IPS-15b (cell line): ENCODE data around the gene TCEAL7.
"Not testable (repeated sequence)": the region's sequence is repeated elsewhere in the genome, so short reads cannot be mapped to it uniquely, and the experiment has no call there.

ENCODE experiments used
- H3K27me3 ChIP-seq: one replicate; pipeline ENCODE4 v1.6.1; 2013; ENCODE audit warnings: low read length; ENCODE audit not compliant: control insufficient read depth, insufficient read depth
- H3K36me3 ChIP-seq: one replicate; pipeline ENCODE4 v1.6.1; 2013; ENCODE audit warnings: low read length; ENCODE audit not compliant: control insufficient read depth, insufficient read depth
- H3K4me1 ChIP-seq: one replicate; pipeline ENCODE4 v1.6.1; 2013; ENCODE audit warnings: mild to moderate bottlenecking, low read length; ENCODE audit not compliant: control insufficient read depth, insufficient read depth
- H3K4me3 ChIP-seq: one replicate; pipeline ENCODE4 v1.5.1; 2013; ENCODE audit warnings: low read depth, low read length
- H3K9ac ChIP-seq: one replicate; pipeline ENCODE4 v1.6.1; 2013; ENCODE audit warnings: low read depth, mild to moderate bottlenecking, low read length
- H3K9me3 ChIP-seq: one replicate; pipeline ENCODE4 v1.6.1; 2013; ENCODE audit warnings: mild to moderate bottlenecking, low read length; ENCODE audit not compliant: control insufficient read depth, insufficient read depth

The TCEAL7 gene

DNA sequence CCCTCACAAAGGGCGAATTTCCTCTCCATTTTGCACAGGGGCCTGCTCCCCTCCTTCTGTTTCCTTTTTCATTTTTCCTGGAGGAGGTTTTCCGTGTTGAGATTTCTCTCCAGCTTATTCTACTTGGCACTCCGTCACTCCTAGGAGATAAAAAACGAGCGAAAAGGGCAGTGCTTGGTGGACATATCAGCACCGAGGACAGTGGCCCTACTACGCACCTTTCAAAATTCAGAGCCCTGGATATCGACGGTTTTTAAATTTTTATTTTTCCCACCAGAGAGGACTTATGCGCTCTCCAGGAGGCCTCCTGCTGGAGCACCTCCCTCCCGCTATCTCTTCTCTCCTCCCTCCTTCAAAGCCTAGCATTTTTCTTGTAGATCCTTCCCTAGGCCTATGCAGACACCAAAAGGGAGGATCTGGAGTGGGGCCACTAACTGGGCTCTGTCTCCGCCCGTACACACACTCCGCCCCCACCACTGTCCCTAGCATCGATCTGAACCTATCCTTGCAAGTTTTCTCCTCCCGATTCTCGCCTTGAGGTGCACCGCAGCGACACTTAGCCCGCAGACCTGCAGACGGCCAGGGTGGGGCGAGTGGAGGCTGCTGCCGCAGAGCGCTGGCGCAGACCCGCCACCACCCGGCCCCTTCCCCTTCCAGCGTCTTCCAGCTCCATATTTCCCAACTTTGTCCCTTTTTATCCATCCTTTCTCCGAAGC, 17.8 kb downstream of the TCEAL7 start:
- Histone ChIP-seq H3K4me3 (peak overlapping the region; percentile 53), H3K27me3 (peaks cover 16% of the 10 kb centered on the region), H3K36me3 (no peaks in the 10 kb centered on the region), H3K4me1 (peaks cover 3% of the 10 kb centered on the region), H3K9ac (no peak overlapping the region), H3K9me3 (no peaks in the 10 kb centered on the region)

DNA sequence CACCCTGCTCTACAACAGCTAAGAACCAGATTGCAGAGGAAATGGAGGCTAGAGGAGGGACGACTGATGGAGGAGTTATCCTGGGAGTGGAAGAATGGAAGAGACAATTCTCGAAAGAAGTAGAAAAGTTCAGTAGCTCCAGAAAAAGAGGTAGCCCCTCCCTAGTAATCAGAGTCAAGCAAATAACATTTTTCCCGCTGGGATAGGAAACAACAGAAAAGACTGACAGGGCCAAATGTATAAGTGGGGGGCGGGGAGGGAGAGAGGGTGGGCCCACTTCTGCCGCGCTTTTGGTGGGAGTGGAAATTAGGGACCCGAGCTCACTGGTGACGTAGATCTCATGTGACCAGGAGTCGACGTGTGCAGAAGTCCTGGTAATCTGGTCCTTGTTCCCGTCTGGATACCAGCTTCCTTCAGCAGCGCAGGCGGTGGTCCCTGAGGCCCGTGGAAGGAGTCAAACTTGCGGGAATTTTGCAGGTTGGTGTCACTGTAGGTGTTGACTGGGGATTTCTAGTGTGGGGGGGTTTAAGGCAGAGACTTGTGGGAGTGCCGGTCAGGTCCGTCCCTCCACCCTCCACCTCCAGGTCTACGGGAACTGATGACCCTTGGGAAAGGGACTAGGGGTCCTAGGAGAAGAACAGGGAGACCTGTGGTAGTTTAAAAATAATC, 26.2 kb downstream of the TCEAL7 start, which contains the start of gene TCEAL9:
TCEAL9 (plus strand) TSS at position 377 of the 669 bp plus-strand sequence. CDS start 1,179 bp downstream, outside the sequence.
- Histone ChIP-seq H3K4me1 (peaks cover 4% of the 10 kb centered on the region), H3K27me3 (no peaks in the 10 kb centered on the region), H3K4me3 (peak within 1 kb of the TSS; percentile 81), H3K9me3 (no peaks in the 10 kb centered on the region), H3K9ac (peak within 1 kb of the TSS; percentile 89), H3K36me3 (no peaks in the 10 kb centered on the region)

DNA sequence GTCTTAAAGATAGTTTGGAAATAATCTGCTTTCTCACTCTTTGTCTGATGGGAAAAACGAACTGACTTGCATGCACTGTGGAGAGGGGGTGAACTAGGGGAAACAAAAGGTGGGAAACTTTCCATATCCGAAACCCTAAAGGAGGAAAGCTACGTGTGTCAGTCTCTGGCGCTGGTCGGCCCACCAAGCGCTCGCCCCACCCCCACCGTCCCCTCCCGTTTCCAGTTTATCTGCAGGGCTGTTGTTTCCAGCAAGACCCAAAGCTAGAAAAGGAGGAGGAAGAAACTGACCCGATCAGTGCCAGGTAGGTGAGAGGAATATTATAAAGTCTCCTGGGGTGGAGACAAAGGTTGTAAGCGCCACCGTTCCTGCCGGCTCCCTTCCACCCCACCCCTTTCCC, 26.8 kb downstream of the TCEAL7 start:
- Histone ChIP-seq H3K4me1 (peaks cover 8% of the 10 kb centered on the region), H3K36me3 (no peaks in the 10 kb centered on the region), H3K9me3 (no peaks in the 10 kb centered on the region), H3K9ac (peak overlapping the region; percentile 89), H3K27me3 (no peaks in the 10 kb centered on the region), H3K4me3 (peak overlapping the region; percentile 81)

DNA sequence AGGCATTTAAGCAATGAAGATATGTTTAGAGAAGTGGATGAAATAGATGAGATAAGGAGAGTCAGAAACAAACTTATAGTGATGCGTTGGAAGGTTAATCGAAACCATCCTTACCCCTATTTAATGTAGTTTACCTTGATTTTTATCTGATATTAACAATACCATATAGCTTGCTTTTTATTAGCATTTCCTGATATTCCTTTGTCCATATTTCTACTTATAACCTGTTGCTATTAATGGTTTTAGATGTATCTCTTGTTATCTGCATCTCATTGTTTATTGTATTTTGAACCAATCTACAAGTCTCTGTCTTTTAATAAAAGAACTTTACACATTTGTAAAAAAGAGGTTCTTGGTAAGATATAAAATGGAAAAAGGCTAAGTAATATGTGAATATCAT, 27.8 kb downstream of the TCEAL7 start:
- Histone ChIP-seq H3K9ac (no peak overlapping the region), H3K4me3 (peak overlapping the region; percentile 81)

DNA sequence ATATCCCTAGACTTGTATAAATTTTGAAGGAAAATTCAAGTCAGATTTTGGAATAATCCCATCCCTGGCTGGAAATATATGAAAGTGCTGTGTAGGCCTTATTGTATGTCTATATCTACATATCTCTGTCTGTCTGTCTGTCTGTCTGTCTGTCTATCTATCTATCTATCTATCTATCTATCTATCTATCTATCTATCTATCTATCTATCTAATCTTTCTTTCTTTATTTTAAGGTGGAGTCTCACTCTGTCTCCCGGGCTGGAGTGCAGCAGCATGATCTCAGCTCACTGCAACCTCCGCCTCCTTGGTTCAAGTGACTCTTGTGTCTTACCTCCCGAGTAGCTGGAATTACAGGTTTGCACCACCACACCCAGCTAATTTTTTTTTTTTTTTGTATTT, 29.6 kb downstream of the TCEAL7 start:
- H3K9ac ChIP-seq, H3K27me3 ChIP-seq, H3K9me3 ChIP-seq, H3K36me3 ChIP-seq, H3K4me3 ChIP-seq: not testable (repeated sequence)
- peaks cover 14% of the 10 kb centered on the region for H3K4me1 ChIP-seq

More for the DNA sequence above, 27.8 kb downstream of the TCEAL7 start:
- Histone ChIP-seq H3K4me1 (peaks cover 12% of the 10 kb centered on the region), H3K36me3 (no peaks in the 10 kb centered on the region), H3K27me3 (no peaks in the 10 kb centered on the region), H3K9me3 (no peaks in the 10 kb centered on the region)

DNA sequence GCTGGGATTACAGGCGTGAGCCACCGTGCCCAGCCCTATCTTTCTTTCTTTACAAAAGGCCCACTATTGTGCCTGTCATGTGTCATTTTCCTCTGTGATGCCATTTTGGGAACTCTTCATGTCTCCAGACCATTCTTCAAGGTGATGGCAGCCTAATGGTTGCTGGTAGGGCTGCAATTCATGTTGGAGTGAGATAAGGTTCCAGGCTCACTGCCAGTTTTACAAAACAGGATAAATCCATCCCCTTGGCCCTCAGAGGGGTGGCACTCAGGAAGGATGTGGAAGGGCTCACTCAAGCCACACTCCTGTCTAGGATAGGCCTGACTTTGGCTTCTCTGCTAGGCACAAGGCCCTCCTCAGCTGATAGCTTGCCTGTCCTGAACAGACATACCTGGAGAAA, 30.1 kb downstream of the TCEAL7 start:
- H3K9ac ChIP-seq: no peak overlapping the region
- H3K27me3 ChIP-seq: no peaks in the 10 kb centered on the region
- H3K4me1 ChIP-seq: peaks cover 14% of the 10 kb centered on the region
- H3K4me3 ChIP-seq: no peak overlapping the region
- H3K36me3 ChIP-seq: no peaks in the 10 kb centered on the region
- H3K9me3 ChIP-seq: no peaks in the 10 kb centered on the region

DNA sequence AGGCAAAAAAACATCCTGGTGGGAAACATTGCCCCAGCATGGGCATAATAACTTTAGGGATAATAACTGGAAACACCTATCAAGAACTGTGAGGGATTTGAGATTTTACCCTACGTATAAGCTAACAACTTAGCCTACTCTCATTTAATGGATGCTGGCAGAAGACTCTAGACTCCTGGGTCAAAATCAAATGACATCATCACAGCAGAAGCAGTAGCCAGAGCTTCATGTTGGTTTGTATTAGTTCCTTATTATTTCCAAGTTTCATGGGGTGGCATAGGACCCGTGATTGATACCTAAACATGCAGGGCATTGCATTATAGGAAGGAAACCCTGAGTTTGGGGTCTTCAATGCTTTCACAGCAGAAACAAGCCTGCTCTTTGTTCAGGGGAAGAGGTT, 30.9 kb downstream of the TCEAL7 start:
- Histone ChIP-seq H3K4me3 (no peak overlapping the region), H3K36me3 (no peaks in the 10 kb centered on the region), H3K27me3 (no peaks in the 10 kb centered on the region), H3K4me1 (peaks cover 14% of the 10 kb centered on the region), H3K9ac (no peak overlapping the region), H3K9me3 (no peaks in the 10 kb centered on the region)

DNA sequence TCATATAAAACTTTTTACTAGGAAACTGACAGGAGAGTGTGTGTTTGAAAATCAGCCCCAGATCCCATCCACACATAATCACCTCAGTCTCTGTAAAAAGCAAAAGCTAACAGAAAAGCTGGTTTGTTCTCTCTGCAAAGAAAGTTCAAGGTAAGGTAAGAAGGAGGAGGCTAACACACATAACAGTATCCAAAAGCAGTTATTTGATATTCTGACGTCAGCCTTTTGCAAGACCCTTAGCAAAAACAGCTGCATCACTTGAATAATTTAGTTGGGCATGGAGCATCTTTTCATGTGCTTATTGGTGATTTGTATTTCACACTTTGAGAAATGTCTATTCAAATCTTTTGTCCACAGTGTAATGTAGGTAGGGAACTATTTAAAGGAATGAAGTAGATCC, 31.8 kb downstream of the TCEAL7 start:
- Histone ChIP-seq H3K36me3 (no peaks in the 10 kb centered on the region), H3K9ac (no peak overlapping the region), H3K9me3 (no peaks in the 10 kb centered on the region), H3K4me3 (no peak overlapping the region), H3K27me3 (no peaks in the 10 kb centered on the region), H3K4me1 (peaks cover 14% of the 10 kb centered on the region)

DNA sequence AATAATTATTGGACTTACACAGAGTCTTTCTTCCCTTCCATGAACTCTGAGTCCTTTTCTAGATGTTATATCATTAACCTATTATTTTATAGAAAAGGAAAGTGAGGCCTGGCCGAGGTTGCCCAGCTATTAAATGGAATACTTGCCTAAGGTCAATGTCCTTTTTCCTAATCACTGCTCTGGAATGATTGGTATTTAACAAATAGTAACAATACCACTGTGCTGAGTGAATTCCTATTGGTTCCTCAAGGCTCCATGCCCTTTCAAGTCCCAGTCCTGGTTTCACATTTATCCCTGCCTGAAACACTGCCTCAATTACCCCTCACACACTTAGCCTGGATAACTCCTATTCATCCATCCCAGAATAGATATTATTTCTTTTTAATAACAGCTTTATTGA, 32.4 kb downstream of the TCEAL7 start:
- H3K9me3 ChIP-seq: no peaks in the 10 kb centered on the region
- H3K27me3 ChIP-seq: no peaks in the 10 kb centered on the region
- H3K9ac ChIP-seq: no peak overlapping the region
- peaks cover 14% of the 10 kb centered on the region for H3K4me1 ChIP-seq
- no peaks in the 10 kb centered on the region for H3K36me3 ChIP-seq
- no peak overlapping the region for H3K4me3 ChIP-seq

DNA sequence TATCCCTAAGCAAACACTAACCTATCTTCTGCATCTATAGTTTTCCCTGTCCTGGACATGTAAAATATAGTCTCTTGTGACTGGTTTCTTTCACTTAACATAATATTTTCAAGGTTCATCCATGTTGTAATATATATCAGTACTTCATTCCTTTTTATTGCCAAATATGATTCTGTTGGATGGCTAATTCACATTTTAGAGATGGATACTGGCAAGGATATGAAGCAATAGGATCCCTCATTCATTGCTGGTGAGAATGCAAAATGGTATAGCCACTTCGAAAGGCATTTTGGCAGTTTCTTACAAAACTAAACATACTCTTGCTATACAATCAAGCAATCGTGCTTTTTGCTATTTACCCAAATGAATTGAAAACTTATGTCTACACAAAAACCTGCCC, 33.0 kb downstream of the TCEAL7 start:
- no peak overlapping the region for H3K4me3 ChIP-seq
- H3K27me3 ChIP-seq: no peaks in the 10 kb centered on the region
- no peaks in the 10 kb centered on the region for H3K36me3 ChIP-seq
- H3K9me3 ChIP-seq: no peaks in the 10 kb centered on the region
- H3K4me1 ChIP-seq: peaks cover 11% of the 10 kb centered on the region
- H3K9ac ChIP-seq: no peak overlapping the region

DNA sequence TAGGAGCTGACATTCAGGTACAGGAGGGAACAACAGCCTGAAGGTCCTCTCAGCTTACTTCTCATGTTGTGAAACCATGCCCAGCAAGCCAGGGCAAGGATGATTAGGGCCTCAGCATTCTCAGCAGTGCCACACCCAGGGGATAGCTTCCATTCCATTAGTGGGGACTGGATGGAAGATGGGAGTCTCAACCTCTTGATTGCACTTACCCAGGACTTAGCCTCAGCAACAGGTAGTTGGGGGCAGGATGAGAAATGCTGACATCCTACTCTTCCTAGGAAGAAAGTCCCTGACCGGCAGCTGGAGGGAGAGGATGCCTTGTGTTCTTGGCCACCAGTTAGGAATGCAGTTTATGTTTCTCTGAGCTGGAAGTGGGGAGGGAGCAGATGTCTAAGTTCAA, 37.5 kb downstream of the TCEAL7 start:
- no peak overlapping the region for H3K4me3 ChIP-seq
- H3K4me1 ChIP-seq: peaks cover 4% of the 10 kb centered on the region
- H3K27me3 ChIP-seq: no peaks in the 10 kb centered on the region
- no peak overlapping the region for H3K9ac ChIP-seq
- H3K36me3 ChIP-seq: no peaks in the 10 kb centered on the region
- H3K9me3 ChIP-seq: no peaks in the 10 kb centered on the region

DNA sequence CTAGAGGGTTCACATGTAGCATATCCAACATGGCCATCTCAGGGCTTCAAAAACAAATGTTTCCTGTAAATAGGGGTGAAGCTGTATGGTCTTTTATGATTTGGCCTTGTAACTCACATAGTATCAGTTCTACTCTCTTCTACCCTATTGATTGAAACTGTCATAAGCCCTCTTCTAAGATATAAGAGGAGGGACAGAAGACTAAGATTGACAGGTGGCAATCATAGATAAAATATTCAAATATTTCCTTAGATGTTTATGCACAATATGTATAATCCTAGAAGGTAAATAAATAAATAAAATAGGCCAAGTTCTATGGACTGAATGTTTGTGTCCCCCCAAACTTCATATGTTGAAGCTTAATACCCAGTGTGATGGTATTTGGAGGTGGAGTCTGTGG, 39.4 kb downstream of the TCEAL7 start:
- H3K9me3 ChIP-seq: no peaks in the 10 kb centered on the region
- H3K9ac ChIP-seq: no peak overlapping the region
- no peaks in the 10 kb centered on the region for H3K36me3 ChIP-seq
- H3K4me1 ChIP-seq: no peaks in the 10 kb centered on the region
- no peak overlapping the region for H3K4me3 ChIP-seq
- H3K27me3 ChIP-seq: no peaks in the 10 kb centered on the region
